Stimulated activated CD8-positive, alpha-beta memory T cell treated with anti-CD3 and anti-CD28 coated beads, Interleukin-2, amount 100 ng/mL, for 48 hours (primary cell): ENCODE measurements around the gene TAS2R42.
A peak's percentile ranks its signal among the peaks of the same experiment; 100 is the strongest.

Experiments
- DNase-seq, 2 donors: peaks; one replicate each; pipeline ENCODE4 v3.0.0-alpha.2; 2020; ENCODE audit warnings: low read depth in 2 of 2

TAS2R42 gene

DNA sequence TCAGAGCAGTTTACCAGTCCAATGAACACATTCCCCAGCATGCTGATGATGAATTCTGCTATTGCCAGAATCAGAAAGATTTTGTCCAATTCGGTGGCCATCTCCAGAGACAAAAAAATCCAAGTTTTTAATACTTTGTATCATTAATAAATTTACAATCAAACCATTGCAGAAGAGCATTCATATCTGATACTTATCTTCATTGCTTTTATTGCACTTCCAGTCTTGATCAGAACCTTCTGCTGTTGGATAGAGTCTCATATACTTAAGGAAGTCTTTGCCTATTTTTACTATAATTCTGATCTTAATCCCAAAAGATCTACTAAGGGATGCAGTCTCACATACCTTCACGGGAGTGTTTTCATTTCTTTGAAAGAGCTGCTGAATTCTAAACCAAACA is at the start of gene TAS2R42:
Gene TAS2R42 (minus strand): TSS at position 101 of the 400 bp plus-strand sequence. CDS start 0 bp downstream, at position 101.
- DNase-seq: no peak

DNA sequence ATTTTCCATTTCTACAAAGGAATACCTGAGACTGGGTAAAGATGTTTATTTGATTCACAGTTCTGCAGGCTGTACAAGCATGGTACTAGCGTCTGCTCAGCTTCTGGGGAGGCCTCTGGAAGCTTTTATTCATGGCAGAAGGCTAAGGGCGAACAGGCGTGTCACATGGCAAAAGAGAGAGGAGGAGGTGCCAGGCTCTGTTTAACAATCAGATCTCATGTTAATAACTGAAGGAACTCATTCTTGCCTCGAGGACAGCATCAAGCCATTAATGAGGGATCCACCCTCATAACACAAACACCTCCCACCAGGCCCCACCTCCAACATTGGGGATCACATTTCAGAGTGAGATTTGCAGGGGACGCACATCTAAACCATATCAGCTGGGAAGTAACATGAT is 46.8 kb upstream of the TAS2R42 start:
- DNase-seq: no peak

- no peak for DNase-seq
Measured at GRCh38 chr12:11228296-11228879, 41.7 kb upstream of the TAS2R42 start.

DNA sequence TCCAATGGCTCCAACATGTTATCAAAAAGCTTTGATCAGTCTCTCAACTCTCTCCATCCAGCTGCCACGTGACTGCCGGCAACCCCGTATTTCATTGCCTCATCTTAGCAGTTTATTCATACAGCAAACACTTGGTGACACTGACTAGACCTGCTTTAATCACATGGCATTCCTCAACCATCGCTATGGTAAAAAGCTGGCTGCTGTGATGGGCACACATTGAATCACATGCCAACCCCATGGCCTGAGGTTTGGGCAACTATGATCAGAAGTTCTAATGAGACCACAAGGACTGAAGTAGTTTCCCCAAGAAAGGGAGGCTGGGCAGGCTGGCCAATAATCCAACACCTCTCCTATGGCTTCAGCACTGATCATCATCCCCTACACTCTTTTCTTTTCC is 40.6 kb upstream of the TAS2R42 start:
- no peak for DNase-seq

DNA sequence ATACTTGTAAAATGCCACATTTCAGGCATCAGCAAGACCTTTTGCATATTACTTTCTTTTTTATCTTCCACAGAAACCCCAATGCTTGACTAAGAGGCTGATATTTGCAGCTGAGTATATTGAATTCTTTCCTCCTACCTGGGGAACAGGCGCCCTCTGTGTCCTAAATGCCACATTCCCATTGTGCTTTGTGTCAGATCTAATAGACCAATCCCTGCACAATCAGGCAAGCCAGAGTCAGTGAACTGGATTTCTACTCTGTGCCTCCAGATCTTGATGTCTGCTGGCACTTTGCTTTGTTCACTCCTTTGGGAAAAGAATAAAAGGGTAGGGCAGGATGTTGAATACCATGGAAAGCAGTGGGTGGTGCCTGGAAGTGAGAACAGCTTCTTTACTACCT is 22.4 kb upstream of the TAS2R42 start:
- no peak for DNase-seq

DNA sequence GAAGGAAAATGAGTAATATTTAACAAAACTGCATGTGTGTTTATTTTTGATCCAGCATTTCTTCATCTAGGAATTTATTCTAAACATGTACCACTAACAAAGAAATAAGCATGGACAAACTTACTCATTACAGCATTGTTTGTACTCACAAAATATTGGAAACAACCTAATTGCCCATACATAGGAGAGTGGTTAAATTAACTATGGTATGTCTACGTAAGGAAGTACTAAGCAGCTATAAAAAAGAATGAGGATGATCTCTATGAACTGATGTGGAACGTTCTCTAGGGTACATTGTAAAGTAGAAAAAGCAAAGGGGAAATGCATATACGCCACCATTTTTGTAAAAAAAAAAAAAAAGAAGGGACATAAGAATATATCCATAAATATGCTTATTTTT is 17.4 kb upstream of the TAS2R42 start:
- DNase-seq: no peak

DNA sequence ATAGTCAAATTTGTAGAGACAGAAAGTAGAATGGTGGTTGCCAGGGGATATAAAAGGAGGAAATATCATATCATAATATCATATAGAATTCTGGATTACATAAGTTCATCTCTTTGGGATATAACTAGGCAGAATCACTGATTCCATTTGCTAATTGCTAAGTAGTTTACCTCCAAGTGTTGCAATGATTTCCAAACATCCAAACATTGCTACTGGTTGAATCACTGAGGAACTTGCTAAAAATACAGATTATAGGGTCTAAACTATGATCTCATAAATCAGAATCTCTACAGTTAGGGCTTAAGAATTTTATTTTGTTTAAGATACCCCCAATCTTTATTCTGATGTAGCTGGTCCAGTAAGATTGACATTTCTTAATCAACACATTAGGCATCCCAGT is 16.1 kb upstream of the TAS2R42 start:
- DNase-seq: no peak

DNA sequence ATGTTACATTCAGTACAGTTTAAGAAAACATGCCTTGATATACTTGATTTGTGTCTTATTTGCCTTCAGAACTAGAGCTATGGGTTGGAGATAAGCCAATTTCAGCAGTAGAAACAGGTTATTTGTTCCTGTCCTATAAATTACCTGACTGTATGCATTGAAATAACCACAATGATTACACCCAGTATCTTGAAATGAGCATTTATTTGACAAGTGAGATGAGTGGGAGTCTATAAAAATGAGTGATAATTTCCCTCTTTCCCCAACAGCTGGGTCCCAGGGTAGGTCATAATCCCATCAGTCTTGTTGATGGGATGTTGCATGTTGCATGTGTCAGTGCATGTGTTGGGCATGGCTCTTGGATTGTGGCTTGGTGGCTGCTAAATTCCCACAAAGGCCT is 3.7 kb downstream of the TAS2R42 start:
- no peak for DNase-seq

GRCh38 chr12:11182529-11182928 is 4.2 kb downstream of the TAS2R42 start:
- no peak for DNase-seq

DNA sequence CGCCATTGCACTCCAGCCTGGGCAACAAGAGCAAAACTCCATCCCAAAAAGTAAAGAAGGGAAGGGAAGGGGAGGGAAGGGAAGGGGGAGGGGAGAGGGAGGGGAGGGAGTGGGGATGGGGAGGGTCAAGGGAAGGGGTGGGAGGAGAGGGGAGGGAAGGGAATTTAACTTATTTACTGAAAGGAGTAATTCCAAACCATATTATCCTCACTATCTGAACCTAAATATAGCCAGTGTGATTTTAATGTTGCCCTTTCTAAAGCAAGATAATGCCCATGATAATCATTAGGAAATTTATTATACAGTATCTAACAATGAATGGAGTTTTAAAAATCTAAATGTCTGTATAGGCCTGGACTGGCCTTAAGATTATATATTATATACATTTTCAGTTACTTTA is 8.5 kb downstream of the TAS2R42 start:
- no peak for DNase-seq

- DNase-seq: no peak
Measured at GRCh38 chr12:11174022-11174421, 12.7 kb downstream of the TAS2R42 start.

DNA sequence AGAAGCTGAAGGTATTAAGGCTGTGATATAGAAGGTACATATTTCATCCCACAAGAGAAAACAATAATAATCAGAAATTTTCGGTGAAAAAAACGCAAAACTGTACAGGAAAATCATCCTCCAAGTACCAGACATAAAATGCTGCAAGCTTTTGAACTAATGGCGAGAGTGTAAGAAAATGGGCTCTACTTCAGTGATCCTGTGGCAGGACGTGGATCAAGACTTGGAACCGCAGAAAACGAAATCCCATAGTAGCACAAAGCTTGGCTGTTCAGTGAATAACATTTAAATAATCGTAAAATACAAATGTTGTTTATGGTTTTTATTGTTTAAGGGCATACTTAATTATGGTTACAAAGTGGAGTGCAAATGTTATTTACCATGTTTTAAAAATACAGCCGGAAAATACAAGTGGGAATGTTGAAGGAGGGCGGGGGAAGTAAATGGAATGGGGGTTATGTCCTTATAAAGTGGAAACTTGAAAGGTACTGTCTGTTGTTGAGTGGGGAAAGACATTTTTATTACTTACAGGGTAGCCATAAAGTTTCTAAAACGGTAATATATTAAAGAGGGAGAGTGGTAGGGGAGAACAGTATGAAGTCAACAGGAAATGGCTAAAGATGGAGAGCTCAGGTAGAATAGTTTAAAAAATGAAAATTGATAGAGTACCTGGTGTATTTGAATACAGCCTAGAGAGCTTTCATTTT is 14.6 kb downstream of the TAS2R42 start:
- DNase-seq: no peak

DNA sequence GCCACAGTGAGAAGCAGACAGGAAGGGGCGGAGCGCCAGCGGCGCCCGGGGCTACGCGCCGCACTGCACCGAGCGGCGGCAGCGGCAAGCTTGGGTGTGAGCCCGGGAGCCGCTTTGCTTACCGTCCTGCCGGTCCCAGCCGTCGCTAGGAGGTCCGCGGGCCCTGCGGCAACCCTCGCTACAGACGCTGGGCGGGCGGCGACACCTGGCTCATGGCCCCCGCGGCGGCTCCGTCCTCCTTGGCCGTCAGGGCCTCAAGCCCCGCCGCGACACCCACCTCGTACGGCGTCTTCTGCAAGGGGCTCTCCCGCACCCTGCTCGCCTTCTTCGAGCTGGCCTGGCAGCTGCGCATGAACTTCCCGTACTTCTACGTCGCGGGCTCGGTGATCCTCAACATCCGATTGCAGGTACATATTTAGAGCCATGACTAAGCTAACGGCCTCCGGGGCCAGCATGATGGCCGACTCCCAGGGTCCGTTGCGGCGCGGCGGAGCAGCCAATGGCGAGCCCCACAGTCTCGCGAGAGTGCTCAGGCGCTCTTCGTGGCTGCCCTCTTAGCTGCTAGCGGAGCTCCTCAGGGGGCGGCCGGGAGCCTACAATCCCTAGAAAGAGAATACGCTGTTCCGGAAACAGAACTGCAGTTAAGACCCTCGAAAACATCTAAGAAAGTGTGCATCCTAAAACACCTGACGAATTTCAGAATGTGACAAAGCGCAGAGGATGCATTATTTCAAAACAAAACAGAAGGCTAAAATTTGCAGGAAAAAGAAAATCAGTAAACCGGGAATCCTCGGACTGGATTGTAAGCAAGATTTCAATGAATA is 15.4 kb downstream of the TAS2R42 start, which contains the start of gene SMIM10L1:
Gene SMIM10L1 (plus strand): TSS at position 50 of the 824 bp plus-strand sequence. CDS start 163 bp downstream, at position 213.
- DNase-seq: peak; percentile 79 to 81

DNA sequence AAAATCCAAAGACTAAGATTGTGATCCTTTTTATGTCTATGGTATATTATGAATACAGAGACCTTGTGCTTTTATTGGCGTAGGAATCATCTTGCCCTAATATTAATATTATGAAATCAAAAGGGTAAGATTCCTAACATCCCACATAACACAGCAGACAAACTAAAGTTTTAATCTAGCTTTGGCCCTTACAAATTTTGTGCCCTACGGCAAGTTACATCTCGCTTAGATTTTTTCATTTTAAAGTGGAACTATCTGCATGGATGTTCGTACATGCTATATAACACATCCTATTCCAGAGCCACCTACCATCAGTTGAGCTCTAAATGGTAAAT is 16.0 kb downstream of the TAS2R42 start:
- DNase-seq: no peak

- no peak for DNase-seq
Measured at GRCh38 chr12:11166300-11166699, 20.4 kb downstream of the TAS2R42 start.

GRCh38 chr12:11164384-11164783 is 22.4 kb downstream of the TAS2R42 start:
- DNase-seq: no peak

GRCh38 chr12:11162502-11162901 is 24.2 kb downstream of the TAS2R42 start:
- DNase-seq: no peak

- DNase-seq: no peak
Measured at GRCh38 chr12:11158885-11159444, 27.8 kb downstream of the TAS2R42 start.

DNA sequence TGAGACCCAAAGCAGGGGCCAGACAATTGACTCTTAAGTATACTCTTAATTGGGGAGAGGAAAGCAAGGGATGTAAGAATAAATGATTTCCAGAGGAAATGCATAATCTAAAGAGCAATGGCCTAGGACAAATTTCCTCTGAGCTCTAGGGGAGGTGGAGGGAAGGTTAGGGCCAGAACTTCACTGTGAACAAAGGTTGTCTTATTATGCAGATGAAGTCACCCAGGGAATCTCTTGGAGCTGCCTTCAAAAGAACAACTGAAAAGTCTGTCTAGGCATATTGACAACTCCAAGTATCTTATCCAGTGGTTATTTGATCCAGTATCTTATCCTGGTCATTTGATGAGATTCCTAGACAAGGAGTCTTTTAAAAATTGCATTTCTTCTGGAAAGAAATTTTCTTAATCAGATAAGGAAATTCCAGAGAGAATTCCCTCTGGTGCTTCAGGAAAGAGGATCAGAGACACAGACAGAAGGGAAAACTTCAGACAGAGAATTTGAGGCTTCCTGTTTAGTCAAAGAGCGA is 32.3 kb downstream of the TAS2R42 start:
- DNase-seq: no peak

GRCh38 chr12:11152725-11153124 is 34.0 kb downstream of the TAS2R42 start:
- DNase-seq: no peak

GRCh38 chr12:11150832-11151231 is 35.9 kb downstream of the TAS2R42 start:
- no peak for DNase-seq

GRCh38 chr12:11147420-11147819 is 39.3 kb downstream of the TAS2R42 start:
- no peak for DNase-seq
